ENCODE data around the gene PPID.

- TF ChIP-seq EZH2 (IDR thresholded peaks at IDR 0.05), result no peak
- no peak for TF ChIP-seq POLR2AphosphoS5 (IDR thresholded peaks at IDR 0.05; ENCODE audit: borderline replicate concordance, low read depth, low read length)
Measured at GRCh38 chr4:158682066-158682465, 41.1 kb downstream of the PPID start.
